Superior temporal gyrus (tissue), 1 donor: ENCODE data around the gene TMEM129.

Experiments
- DNase-seq: peaks from one replicate; pipeline ENCODE4 v3.0.0-alpha.2; 2016; ENCODE audit errors: extremely low spot score

The TMEM129 gene, protein sequence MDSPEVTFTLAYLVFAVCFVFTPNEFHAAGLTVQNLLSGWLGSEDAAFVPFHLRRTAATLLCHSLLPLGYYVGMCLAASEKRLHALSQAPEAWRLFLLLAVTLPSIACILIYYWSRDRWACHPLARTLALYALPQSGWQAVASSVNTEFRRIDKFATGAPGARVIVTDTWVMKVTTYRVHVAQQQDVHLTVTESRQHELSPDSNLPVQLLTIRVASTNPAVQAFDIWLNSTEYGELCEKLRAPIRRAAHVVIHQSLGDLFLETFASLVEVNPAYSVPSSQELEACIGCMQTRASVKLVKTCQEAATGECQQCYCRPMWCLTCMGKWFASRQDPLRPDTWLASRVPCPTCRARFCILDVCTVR

DNA sequence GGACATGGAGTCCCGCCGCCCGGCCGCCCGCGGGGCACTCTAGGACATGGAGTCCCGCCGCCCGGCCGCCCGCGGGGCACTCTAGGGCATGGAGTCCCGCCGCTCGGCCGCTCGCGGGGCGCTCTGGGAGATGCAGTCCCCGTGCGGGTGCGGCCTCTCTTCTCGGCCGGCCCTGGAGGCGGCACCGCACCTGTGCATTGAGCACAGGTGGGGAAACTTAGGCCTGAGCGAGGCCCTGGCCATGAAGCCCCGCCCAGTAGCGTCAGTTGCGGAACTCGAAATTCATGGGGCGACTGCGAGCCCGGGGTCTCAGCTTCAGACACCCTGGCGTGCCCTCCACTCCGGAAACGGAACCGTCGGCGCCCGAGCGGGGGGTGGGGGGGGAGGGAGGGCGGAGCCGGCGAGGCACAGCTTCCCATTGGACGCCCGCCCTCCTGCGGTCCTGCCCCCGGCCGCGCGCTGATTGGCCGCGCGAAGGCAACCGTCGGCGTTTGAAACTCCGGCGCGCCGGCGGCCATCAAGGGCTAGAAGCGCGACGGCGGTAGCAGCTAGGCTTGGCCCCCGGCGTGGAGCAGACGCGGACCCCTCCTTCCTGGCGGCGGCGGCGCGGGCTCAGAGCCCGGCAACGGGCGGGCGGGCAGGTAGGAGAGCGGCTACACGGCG is at the start of gene TMEM129, which contains the start of gene TACC3:
Gene TMEM129 (minus strand): TSS at position 321 of the 663 bp plus-strand sequence. CDS start 486 bp downstream, outside the sequence.
Gene TACC3 (plus strand): TSS at position 519 of the 663 bp plus-strand sequence. CDS start 1,901 bp downstream, outside the sequence.
- peak; percentile 94 for DNase-seq

GRCh38 chr4:1770791-1771231 is 49.7 kb upstream of the TMEM129 start:
- DNase-seq: no peak

DNA sequence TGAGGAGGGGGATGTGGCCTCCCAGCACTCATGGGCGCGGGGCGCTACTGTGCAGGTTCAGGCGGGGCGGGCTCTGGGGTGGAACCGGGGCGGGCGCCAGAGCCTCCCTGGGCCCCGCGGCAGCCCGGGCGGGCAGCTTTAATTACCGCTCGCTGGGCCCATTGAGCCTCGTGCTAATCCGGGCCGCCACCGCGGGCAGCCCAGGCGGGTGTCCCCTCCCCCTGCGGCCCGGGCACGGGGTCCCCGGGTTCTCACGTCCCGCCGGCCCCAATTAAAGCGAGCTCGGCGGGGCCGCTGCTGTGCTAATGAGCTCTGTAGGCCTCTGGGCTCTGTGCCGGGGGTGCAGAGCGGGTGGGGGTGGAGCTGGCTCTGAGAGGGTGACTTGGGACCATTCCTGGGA is 49.1 kb upstream of the TMEM129 start:
- no peak for DNase-seq

DNA sequence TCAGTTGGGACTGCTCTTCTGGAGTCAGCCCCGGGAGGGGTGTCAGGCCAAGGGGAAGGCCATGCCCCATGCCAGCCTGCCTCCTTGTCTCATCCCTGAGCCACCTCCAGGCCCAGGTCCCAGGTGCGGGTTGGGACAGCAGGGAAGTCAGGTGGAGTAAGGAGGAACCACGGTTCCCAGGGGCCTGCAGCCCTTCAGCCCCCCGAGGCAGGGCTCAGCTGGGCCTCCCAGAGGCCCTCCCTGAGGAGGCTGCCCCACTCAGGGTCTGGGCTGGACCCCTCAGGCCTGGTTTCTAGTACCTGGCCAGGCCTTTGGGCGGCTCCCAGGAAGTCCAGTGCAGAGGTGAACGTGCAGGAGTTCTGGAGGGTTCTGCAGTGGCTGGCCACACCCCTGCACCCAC is 48.6 kb upstream of the TMEM129 start:
- DNase-seq: no peak

- no peak for DNase-seq
Measured at GRCh38 chr4:1768367-1769034, 47.4 kb upstream of the TMEM129 start.

DNA sequence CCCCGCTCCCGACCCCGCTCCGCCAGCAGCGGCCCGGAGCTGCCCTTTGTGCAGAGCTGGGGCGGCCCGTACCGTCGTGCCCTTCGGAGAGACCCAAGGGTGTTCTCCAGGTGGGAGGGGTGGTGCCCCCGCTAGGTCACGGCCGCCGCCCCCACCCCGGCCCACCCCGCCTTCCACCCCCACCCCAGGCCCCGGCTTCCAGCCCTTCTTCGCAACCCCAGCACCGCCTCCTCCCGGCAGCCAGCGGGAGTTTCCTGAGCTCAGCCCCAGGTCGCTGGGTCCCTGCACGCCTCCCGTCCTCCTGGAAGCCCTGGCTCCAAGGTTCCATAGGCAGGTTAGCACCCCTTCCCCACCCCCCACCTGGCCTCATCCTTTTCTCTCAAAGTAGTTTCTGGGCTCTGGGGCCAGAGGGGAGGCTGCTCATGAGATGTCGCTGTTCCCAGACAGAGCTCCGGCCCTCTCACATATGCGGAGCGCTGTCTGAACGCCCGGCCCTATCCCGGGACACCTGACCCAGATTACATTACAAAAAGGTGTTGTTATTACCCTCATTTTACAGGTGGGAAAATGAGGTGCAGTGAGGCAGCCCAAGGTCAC is 46.7 kb upstream of the TMEM129 start:
- DNase-seq: no peak

- no peak for DNase-seq
Measured at GRCh38 chr4:1767061-1767769, 46.1 kb upstream of the TMEM129 start.

DNA sequence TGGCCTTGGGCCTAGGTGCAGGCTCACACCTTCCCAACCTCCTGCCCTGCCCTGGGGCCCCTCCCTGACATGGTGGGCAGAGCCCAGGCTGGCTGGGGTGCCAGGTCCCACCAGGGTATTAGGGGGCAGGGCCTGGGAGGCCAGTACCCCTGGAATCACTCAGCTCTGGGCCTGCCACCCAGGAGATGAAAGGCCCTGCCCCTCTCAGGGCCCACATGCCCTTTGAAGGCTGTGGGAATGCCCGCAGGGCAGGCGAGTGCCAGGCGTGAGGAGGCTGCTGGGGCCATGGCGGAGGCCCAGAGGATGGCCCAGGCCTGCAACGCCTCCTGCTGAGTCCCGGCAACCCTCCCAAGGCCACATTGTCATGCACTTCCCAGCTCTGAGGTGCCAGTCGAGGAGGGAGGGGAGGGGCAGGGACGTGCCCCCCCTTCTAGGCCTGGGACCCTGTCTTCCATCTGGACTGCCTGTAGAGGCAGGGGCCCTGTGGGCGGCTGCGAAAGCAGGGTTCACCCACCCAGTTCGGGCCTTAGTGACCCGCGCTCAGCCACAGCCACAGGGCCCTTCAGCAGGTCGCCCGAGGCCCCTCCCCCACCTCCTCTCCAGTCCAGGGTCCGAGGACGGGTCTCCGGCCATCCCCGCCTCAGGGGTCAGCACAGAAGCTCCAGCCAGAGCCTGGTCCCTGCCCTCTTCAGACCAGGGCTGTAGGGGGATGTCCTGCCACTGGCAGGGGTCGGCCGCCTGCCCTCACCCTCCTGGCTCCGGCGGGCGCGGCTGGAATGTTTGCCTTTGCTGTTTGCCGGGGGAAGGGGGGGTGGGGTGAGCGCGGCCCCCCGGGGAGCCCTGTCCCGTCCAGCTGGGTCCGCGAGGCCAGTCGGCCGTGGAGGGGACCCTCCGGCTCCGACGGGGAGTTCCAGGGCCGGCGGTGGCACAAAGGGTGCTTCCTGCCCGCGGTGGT is 45.3 kb upstream of the TMEM129 start:
- no peak for DNase-seq

DNA sequence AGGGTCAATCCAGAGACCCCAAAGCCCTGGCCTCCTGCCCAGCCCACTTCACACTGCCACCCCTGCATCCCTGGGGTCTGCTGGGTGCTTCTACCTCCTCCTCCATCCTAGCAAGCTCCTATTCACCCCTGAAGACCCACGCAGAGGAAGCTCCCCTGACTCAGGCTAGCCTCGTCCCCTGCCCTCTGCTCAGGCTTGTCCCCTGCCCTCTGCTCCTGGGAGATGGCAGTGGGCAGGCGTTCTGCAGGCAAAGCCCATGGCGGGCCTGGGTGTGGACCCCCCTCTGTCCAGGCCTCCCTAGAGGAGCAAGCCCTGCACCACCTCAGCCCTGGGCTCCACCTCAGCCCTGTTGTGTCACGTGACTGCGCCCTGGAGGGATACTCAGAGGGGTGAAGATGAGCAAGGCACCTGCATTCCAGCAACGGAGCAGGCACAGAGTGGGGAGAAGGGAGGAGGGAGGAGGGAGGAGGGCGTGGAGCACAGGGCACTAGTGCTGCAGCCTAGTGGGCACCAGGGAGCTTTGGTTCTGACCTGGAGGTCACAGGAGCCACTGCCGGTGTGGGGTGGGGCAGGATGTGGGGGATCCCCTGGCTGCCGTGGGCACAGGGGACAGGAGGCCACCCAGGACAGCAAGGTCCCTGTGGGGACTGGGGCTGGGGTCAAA is 44.4 kb upstream of the TMEM129 start:
- DNase-seq: no peak

DNA sequence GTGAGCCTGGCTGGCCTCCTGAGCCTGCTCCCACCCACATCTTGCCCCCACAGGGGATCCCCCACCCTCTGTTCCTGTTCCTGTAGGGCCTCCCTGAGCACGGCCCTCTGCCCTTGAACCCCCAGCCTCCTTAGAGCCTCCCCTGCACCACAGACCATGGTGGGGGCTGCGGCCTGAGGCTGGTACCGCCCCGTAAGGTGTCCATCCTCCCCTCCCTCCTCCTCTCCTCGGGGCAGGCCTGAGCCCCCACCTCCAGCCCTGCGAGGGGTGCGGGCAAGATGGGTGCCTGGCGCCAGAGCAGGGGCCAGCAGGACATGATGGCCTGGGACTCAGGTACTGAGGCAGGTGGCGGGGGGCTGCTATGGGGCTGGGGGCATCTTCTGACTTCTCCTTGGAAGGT is 43.5 kb upstream of the TMEM129 start:
- DNase-seq: no peak

- peak; percentile 32 for DNase-seq
Measured at GRCh38 chr4:1763550-1764080, 42.5 kb upstream of the TMEM129 start.

- DNase-seq: no peak
Measured at GRCh38 chr4:1763070-1763549, 42.0 kb upstream of the TMEM129 start.

- no peak for DNase-seq
Measured at GRCh38 chr4:1762264-1763010, 41.3 kb upstream of the TMEM129 start.

- DNase-seq: no peak
Measured at GRCh38 chr4:1761130-1761689, 40.1 kb upstream of the TMEM129 start.

- DNase-seq: no peak
Measured at GRCh38 chr4:1760521-1761071, 39.5 kb upstream of the TMEM129 start.

GRCh38 chr4:1759818-1760223 is 38.7 kb upstream of the TMEM129 start:
- DNase-seq: no peak

DNA sequence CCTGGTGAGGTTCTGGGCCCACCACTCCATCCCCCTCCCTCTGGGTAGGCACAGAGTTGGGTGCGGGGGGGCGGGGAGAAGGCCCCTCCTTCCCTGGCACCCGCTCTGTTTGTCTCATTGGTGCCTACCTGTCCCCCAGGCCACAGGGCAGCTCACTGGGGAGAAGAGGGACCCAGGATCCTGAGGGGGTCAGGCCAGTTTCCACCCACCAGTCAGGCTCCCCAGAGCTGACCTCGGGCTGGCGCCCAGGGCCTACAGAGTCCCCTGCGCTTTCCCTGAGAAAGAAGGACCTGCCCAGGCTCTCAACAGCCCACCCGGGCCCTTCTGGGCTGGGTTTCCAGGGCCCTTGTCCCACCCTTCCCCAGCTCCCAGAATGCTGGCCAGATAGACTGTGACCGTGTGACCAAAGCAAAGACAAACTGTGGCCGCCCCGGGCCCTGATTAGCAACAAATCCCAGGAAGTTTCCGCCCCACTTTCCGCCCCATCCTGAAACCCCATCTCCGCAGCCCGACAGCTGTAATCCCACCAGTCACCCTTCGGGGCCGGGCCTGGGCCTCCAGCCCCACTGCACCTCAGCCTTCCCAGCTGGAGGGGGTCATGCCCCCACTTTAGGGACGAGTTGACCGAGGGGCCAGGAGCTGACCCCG is 38.2 kb upstream of the TMEM129 start:
- DNase-seq: no peak
